ENCODE measurements around the gene ABCA7. TPM values are rescaled to one million over a fixed set of nuclear protein-coding genes. Genes with fewer than 3 reads are reported as not detected.

The ABCA7 gene
- total and polyA plus RNA-seq, 2 experiments from 2014 or later = 17.8 to 26.8 TPM

DNA sequence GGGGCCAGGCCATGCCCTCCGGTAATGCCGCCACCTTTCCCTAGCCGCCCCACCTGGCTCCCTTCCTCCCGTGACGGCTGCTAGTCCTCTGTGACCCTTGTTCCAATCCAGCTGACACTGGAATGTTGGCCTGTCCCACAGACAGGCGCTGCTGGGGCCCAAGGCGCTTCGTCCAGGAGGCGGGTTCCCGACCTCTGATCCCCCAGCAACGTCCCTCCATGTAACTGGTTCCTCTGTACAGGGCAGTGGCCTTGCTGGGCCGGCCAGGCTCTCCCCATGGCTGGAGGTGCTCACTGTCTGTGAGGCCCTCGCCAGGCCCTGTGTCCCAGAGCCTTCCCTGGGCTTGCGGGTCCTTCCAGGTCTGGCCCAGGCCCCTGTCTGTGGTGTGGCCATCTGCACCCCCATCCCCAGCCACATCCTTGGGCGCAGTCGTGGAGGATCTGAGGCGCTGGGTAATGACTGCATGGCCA is 46.5 kb upstream of the ABCA7 start:
- Histone ChIP-seq H3K9me3 (ENCODE audit: low read depth) (no peaks in the 10 kb centered on the region), H3K27ac (no peak overlapping the region), H3K9me2 (replicated peaks; ENCODE audit: insufficient read depth) (no peaks in the 10 kb centered on the region), H3K36me3 (replicated peaks; ENCODE audit: insufficient read depth, low read depth) (no peaks in the 10 kb centered on the region), H3K4me3 (no peak overlapping the region), H2AFZ (no peak overlapping the region), H4K20me1 (ENCODE audit: insufficient read depth, poor library complexity, severe bottlenecking) (no peaks in the 10 kb centered on the region), H3K4me2 (no peak overlapping the region), H3K27me3 (peaks cover 28% of the 10 kb centered on the region), H3K79me2 (no peaks in the 10 kb centered on the region), H3K4me1 (ENCODE audit: insufficient read depth) (peaks cover 11% of the 10 kb centered on the region)
- TF ChIP-seq, protein P1, sequence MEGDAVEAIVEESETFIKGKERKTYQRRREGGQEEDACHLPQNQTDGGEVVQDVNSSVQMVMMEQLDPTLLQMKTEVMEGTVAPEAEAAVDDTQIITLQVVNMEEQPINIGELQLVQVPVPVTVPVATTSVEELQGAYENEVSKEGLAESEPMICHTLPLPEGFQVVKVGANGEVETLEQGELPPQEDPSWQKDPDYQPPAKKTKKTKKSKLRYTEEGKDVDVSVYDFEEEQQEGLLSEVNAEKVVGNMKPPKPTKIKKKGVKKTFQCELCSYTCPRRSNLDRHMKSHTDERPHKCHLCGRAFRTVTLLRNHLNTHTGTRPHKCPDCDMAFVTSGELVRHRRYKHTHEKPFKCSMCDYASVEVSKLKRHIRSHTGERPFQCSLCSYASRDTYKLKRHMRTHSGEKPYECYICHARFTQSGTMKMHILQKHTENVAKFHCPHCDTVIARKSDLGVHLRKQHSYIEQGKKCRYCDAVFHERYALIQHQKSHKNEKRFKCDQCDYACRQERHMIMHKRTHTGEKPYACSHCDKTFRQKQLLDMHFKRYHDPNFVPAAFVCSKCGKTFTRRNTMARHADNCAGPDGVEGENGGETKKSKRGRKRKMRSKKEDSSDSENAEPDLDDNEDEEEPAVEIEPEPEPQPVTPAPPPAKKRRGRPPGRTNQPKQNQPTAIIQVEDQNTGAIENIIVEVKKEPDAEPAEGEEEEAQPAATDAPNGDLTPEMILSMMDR (IDR thresholded peaks at IDR 0.05; ENCODE audit: poor library complexity) = no peak
- TF ChIP-seq EZH2phosphoT487 (IDR thresholded peaks at IDR 0.05; ENCODE audit: low read depth, severe bottlenecking, unreplicated experiment) = no peak
- no peak for TF ChIP-seq EZH2 (IDR thresholded peaks at IDR 0.05; ENCODE audit: borderline replicate concordance)
- DNase-seq (ENCODE audit: low spot score) = no peak
- WGBS (ENCODE audit: low lambda C conversion rate, missing lambda C conversion rate) = 89% methylated on average over 17 of the region's 17 CpGs

DNA sequence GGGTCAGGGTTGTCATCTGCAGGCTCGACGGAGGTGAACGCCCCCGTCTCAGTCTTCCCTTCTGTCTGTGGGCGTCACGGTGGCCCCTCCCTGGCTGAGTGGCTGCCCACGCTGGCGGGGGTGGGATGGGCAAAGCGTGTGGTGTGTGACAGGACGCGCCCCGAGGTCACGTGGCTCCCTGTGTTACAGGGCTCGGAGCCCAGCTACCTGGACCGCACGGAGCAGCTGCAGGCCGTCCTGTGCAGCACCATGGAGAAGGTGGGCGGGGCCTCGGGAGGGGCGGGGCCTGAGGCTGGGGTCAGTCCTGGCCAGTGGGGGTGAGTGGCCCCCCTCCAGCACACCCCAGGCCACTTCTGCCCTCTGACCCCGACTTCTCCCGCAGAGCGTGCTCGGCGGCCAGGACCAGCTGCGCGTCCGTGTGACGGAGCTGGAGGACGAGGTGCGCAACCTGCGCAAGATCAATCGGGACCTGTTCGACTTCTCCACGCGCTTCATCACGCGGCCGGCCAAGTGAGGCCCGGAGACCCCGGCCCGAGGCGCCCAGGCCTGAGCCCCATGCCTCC is 46.0 kb upstream of the ABCA7 start:
- Histone ChIP-seq H3K4me3 (no peak overlapping the region), H3K79me2 (no peaks in the 10 kb centered on the region), H4K20me1 (ENCODE audit: insufficient read depth, poor library complexity, severe bottlenecking) (no peaks in the 10 kb centered on the region), H3K27me3 (peaks cover 32% of the 10 kb centered on the region), H3K4me1 (ENCODE audit: insufficient read depth) (peaks cover 11% of the 10 kb centered on the region), H3K4me2 (no peak overlapping the region), H3K9me2 (replicated peaks; ENCODE audit: insufficient read depth) (no peaks in the 10 kb centered on the region), H3K27ac (no peak overlapping the region), H3K9me3 (ENCODE audit: low read depth) (no peaks in the 10 kb centered on the region), H3K36me3 (replicated peaks; ENCODE audit: insufficient read depth, low read depth) (no peaks in the 10 kb centered on the region), H2AFZ (no peak overlapping the region)
- no peak for DNase-seq (ENCODE audit: low spot score)
- 96% methylated on average over 33 of the region's 43 CpGs for WGBS (ENCODE audit: low lambda C conversion rate, missing lambda C conversion rate)
- TF ChIP-seq EZH2phosphoT487 (IDR thresholded peaks at IDR 0.05; ENCODE audit: low read depth, severe bottlenecking, unreplicated experiment) (no peak), EZH2 (IDR thresholded peaks at IDR 0.05; ENCODE audit: borderline replicate concordance) (no peak)
- TF ChIP-seq, protein P1 (IDR thresholded peaks at IDR 0.05; ENCODE audit: poor library complexity) = no peak

DNA sequence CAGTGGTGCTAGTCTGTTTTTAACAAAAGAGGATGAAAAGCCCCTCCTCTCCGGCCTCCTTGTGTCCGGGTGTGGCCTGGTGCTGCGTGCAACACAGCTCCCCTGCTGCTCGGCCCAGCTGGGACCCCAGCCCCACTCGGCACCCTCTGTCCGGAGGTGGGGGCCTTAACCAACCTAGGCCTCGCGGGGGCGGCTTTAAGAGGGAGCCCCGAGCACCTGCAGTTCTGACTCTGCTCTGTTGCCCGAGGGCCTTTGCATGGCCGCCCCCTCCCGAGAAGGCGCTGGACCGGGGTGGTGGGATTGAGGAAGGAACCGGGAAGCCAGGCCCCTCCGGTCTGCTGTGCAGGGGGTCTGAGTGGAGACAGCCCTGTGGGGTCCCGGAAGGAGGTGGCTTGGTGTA is 45.4 kb upstream of the ABCA7 start:
- H3K79me2 ChIP-seq = no peaks in the 10 kb centered on the region
- no peaks in the 10 kb centered on the region for H3K36me3 ChIP-seq (replicated peaks; ENCODE audit: insufficient read depth, low read depth)
- H3K4me3 ChIP-seq = no peak overlapping the region
- H3K4me1 ChIP-seq (ENCODE audit: insufficient read depth) = peaks cover 11% of the 10 kb centered on the region
- H4K20me1 ChIP-seq (ENCODE audit: insufficient read depth, poor library complexity, severe bottlenecking) = no peaks in the 10 kb centered on the region
- no peak for DNase-seq (ENCODE audit: low spot score)
- no peak overlapping the region for H3K4me2 ChIP-seq
- H2AFZ ChIP-seq = no peak overlapping the region
- H3K27ac ChIP-seq = no peak overlapping the region
- H3K27me3 ChIP-seq = peaks cover 39% of the 10 kb centered on the region
- H3K9me3 ChIP-seq (ENCODE audit: low read depth) = no peaks in the 10 kb centered on the region
- no peaks in the 10 kb centered on the region for H3K9me2 ChIP-seq (replicated peaks; ENCODE audit: insufficient read depth)
- no peak for TF ChIP-seq EZH2 (IDR thresholded peaks at IDR 0.05; ENCODE audit: borderline replicate concordance)
- TF ChIP-seq EZH2phosphoT487 (IDR thresholded peaks at IDR 0.05; ENCODE audit: low read depth, severe bottlenecking, unreplicated experiment) = no peak
- TF ChIP-seq, protein P1 (IDR thresholded peaks at IDR 0.05; ENCODE audit: poor library complexity) = no peak
- WGBS (ENCODE audit: low lambda C conversion rate, missing lambda C conversion rate) = 96% methylated on average over 17 of the region's 18 CpGs

All from hepatocyte (in vitro differentiated cells).